Activated T-cell treated with anti-CD3 and anti-CD28 coated beads, Interleukin-2, amount 50 U/mL, for 48 hours (primary cell): ENCODE data around the gene SDK1.

Experiments
- DNase-seq, 2 experiments: peaks; one replicate each; pipeline ENCODE4 v3.0.0-alpha.2; 2020

SDK1 gene

DNA sequence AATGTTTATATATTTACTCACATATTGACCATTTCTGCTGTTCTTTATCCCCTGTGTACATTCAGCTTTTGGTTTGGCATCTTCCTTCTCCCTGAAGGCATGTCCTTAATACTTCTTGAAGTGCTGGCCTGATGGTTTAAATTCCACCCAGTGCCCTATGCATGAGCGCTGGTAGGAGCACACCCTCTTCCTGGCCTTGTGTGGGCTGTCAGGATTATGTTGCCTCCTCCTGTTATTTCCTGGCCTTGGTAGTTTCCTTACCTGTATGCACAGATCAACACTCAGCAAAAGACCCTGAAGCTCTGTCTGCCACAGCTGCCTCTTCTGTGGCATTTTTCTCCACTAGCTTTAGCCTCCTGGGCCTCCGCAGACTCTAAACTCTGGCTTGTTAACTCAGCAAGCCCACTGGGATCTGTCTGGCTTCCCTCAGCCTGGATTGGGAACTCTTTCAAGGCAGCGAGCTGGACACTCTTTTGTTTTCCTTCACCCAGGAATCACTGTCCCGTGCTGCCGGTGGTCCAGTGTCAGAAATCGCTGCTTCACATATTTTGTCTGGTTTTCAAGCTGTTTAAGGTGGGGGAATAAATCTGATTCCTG is 595.2 kb downstream of the SDK1 start:
- no peak for DNase-seq

DNA sequence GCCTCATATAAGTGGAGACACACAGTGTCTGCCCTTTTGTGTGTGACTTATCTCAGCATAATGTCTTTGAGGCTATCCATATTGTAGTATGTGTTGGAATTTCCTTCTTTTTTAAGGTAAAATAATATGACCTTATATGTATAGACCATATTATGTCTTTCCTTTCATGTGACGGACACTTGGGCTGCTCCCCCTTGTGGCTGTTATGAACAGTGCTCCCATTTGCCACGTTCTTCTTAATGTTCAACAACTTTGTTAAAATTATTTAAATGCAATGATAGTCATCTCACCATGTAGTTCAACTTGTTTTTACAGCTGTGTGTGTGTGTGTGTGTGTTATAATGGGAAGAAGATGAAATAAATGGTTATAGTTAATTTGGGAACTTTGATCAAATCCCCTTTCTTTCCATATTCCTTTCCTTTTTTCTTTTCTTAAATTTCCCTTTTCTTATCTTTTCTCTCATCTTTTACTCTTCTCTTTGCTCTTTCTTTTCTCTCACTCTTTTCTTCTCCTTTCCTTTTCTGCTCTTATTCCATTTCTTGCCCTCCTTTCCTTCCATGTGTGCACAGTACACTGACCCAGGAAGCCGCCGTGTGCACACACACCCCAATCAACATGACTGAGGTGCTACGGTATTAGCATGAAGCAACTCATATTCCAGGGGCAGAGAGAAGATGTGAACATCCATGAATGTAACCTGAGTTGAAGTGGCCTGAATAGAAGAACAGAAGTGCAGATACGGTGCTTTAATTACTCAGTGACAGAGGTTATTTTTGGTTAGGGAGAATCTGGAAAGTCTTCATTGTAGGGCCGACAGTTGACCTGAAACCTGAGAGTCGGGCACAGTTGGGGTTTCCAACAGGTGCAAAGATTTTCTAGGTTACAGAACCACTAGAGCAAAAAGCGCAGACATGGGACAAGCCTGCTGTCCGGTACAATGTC is 596.6 kb downstream of the SDK1 start:
- peak; percentile 36 to 49 for DNase-seq

- DNase-seq: no peak
Observed at GRCh38 chr7:3899559-3899991, 598.5 kb downstream of the SDK1 start.

DNA sequence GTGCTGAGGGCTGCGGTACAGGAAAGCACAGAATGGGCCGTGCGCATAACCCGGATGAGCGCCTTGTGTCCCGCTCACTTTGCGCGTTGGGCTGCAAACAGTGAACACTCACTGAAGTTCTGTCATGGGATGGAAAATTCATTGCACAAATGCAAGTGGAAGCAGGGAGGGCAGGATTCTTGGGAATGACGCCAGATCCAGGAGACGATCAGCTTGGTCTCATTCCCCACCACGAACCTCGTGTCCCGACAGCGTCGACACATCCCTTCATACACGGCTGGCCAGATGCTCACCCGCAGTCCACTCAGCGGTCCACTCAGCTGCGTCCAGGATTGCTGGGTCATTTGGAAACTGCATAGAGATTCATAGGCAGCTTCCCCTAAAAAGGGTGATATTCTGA is 607.1 kb downstream of the SDK1 start:
- no peak for DNase-seq

DNA sequence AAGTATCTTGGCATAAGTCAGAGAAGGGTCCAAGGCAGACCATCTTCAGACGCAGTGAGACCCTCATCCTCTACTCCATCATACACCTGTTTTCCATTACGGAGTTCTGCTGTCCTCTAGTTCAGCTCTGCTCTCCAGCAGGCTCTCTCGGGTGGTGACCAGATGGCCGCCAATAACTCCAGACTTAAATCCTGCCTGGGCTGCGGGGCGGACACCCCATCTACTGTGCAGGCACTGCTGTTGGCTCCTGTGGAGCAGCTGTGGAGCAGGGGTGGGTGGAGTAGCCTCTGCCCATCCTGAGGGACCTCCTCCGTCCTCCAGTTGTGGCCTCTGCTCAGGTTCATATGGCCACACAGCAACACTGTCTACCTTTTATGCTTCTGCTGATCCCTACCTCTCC is 608.1 kb downstream of the SDK1 start:
- DNase-seq: no peak

DNA sequence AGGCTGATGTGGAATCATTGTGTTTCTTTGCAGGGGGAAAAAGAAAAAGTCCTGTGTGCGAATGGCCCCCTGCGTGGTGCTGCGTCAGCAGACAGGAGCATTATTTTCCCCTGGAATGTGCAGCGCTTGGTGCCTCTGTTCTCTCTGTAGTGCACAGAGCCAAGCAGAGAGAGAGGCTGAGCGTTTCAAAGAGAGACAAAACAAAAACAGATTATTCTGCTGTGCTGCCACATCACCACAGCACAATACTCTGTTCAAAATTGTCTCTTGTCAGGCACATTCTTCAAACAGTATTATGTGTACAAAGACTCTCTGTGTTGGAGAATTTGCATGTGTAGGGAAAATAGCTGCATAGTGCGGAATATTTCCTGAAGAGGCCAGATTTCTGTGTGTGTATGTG is 609.0 kb downstream of the SDK1 start:
- DNase-seq: no peak

DNA sequence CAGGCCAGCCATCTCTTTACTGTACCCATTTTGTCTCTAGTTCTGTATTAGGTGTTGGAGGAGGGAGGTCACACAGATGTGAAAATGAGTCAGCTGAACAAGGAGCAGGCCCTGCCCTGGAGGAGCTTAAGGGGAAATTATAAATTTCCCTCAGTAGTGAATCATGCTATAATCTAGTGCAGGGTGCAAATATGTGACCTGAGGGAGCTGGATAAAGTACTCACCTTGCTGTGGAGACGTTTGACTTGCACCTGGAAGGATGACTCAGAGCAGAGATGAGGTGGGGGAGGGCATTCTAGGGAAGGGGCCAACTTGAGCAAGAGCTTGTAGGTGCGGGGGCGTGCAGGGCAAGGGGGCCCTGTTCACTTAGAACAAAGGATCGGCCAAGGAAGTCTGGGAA is 610.6 kb downstream of the SDK1 start:
- DNase-seq: no peak

DNA sequence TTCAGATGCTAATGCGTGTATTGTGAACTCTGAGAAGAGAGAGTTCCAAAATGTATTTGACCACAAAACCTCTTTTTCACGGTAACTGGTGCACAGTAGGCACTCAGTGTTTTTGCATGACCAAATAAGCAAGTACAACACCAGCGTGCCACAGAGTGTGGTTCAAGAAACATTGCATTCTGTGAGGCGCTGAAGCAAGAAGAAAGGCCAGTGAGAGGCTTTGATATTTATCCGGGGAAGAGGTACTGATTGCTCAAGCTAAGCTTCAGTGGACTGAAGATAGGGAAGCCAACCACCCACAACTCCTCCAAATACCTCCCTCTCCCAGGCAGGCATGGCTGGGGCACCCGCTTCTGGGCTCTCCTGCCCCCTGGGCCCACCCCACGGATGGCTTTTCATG is 611.2 kb downstream of the SDK1 start:
- no peak for DNase-seq

DNA sequence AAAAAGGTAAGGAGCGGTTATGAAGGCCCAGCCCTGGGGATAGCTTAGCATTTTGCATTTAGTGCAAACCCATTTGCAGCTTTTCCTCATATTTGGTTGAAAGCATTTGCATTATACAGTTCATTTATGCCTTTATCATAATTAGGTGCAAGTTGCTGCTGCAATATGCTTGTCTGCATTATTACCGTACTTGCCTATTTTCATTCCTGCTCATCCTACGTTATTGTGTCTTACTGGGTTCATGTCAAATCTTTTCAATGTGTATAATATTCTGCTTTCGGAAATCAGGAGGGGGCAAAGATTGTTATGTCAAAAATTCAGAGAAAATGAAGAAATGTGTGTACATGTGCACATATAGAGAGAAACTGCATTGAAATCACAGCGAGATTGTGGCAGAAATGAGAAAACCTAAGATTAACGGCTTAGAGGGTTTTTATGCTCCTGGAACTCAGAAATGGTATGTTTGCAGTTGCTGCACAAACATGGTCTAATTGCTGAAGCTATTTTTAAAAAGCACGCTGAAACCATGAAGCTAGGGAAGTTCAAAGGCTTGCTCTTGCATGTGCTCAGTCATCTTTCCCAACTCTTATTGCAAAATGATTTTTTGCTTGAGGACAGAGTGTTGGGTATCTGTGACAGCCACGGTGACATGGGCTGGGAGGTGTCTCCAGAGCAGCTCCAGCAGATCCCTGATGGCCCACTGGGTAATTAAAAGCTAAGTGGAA is 613.2 kb downstream of the SDK1 start:
- DNase-seq: no peak

- DNase-seq: no peak
Observed at GRCh38 chr7:3915337-3915878, 614.4 kb downstream of the SDK1 start.

DNA sequence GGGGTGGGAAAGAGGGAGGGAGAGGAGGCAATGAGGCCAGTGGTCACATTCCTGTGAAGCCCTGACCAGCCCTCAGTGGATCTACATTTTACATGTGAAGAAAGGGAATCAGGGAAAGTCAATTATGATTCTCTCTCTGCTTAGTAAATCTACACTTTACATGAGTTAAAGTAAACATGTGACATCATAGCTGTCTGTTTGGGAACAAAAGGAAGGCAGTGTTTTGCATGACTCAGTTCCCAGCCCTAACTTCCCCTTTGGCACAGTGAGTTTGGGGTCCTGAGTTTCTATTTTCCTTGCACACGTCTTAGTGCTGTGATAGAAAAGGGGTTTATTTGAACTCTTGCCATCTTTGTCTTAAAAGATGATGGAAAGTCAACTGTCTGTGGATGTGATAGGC is 615.1 kb downstream of the SDK1 start:
- DNase-seq: no peak

GRCh38 chr7:3917436-3917835 is 616.4 kb downstream of the SDK1 start:
- DNase-seq: no peak

GRCh38 chr7:3918576-3918975 is 617.5 kb downstream of the SDK1 start:
- no peak for DNase-seq

DNA sequence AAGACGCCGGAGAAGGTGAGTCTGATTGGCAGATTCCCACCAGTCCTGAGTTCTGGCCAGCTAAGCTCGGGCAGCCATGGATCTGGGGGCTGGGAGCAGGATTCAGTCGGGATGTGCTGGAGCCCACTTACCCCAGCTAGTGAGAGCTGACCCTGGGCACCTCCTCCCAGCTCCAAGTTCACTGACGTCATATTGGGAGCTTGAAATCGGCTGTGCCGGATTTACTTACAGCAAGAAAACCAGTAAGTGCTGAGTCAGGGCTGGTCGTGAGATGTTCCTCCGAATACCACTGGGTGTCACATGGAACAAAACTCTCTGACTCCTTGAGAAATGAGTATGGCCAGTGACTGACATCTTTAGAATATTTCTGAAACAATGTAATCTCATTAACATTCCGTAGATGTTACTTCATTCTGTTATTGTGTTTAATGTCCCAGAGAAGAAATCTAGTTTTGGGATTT is 621.2 kb downstream of the SDK1 start:
- no peak for DNase-seq

- no peak for DNase-seq
Observed at GRCh38 chr7:3923307-3923918, 622.4 kb downstream of the SDK1 start.

DNA sequence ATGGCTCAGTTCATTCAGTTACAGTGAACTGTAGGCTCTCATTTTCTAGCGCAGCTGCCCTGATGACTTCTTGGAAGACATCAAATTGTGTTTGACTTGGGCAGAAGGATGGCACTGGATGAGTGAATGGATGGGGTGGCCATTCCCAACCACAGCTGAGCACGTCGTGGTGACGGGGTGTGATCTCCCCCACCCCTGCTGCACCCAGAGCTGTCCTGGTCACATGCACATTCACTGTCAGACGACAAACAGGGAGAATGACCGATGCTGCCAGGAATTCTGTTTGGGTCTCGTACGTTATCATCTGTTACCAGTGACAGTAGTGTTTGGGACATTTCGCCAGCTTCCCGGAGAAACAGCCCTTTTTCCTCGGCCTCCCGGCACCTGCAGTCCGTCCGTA is 623.2 kb downstream of the SDK1 start:
- no peak for DNase-seq

GRCh38 chr7:3927446-3928110 is 626.5 kb downstream of the SDK1 start:
- DNase-seq: no peak

- no peak for DNase-seq
Observed at GRCh38 chr7:3928727-3929515, 627.9 kb downstream of the SDK1 start.

- no peak for DNase-seq
Observed at GRCh38 chr7:3931843-3932242, 630.8 kb downstream of the SDK1 start.

- DNase-seq: no peak
Observed at GRCh38 chr7:3937146-3937545, 636.1 kb downstream of the SDK1 start.

- no peak for DNase-seq
Observed at GRCh38 chr7:3937605-3938004, 636.6 kb downstream of the SDK1 start.
